ENCODE data around the gene NUF2.

- TF ChIP-seq CTCF (IDR thresholded peaks at IDR 0.05; ENCODE audit: low read depth, low read length) (no peak), EZH2phosphoT487 (IDR thresholded peaks at IDR 0.05; ENCODE audit: low read depth) (no peak)
Observed at GRCh38 chr1:163387146-163387545, 65.4 kb downstream of the NUF2 start.

Data from OCI-LY3 (cell line).